ENCODE results near the gene OIT3.

GRCh38 chr10:72855790-72856189, 37.7 kb upstream of the OIT3 start:
- TF ChIP-seq FOS (IDR thresholded peaks at IDR 0.05; ENCODE audit: low read depth, low read length), result no peak
- TF ChIP-seq CTCF (conservative IDR thresholded peaks at IDR 0.05; ENCODE audit: low read depth, low read length), result no peak
- no peak for TF ChIP-seq BHLHE40 (IDR thresholded peaks at IDR 0.05; ENCODE audit: low read depth, low read length)
- no peak for TF ChIP-seq CEBPB (IDR thresholded peaks at IDR 0.05; ENCODE audit: low read depth, low read length)
- TF ChIP-seq POLR2A (IDR thresholded peaks at IDR 0.05; ENCODE audit: low read depth, low read length), result no peak
- TF ChIP-seq SMC3 (IDR thresholded peaks at IDR 0.05; ENCODE audit: low read depth, low read length), result no peak
- TF ChIP-seq MAFK (IDR thresholded peaks at IDR 0.05; ENCODE audit: low read depth, low read length), result no peak
